Progenitor cell of endocrine pancreas (in vitro differentiated cells): ENCODE measurements around the gene FBXW2. TPM values are rescaled to one million over a fixed set of nuclear protein-coding genes. Genes with fewer than 3 reads are reported as not detected.
A peak's percentile ranks its signal among the peaks of the same experiment; 100 is the strongest.

ENCODE experiments used
- DNase-seq: peaks from one replicate; pipeline ENCODE4 v3.0.0; 2021; ENCODE audit warnings: low spot score; ENCODE audit not compliant: unreplicated experiment
- H3K27ac Mint-ChIP-seq: 2 replicates; pipeline ENCODE4 v1.8.0; 2021; ENCODE audit warnings: mild to moderate bottlenecking, moderate library complexity, mixed read lengths
- H3K27me3 Mint-ChIP-seq: 2 replicates; pipeline ENCODE4 v1.8.0; 2021; ENCODE audit warnings: mixed read lengths
- H3K36me3 Mint-ChIP-seq: 2 replicates; pipeline ENCODE4 v1.8.0; 2022; ENCODE audit warnings: mixed read lengths; ENCODE audit not compliant: insufficient read depth
- H3K4me1 Mint-ChIP-seq: 2 replicates; pipeline ENCODE4 v1.8.0; 2021; ENCODE audit warnings: low read depth, mixed read lengths
- H3K4me3 Mint-ChIP-seq: 2 replicates; pipeline ENCODE4 v1.8.0; 2021; ENCODE audit warnings: low read depth, mild to moderate bottlenecking, moderate library complexity, mixed read lengths
- H3K9me3 Mint-ChIP-seq: 2 replicates; pipeline ENCODE4 v1.8.0; 2021; ENCODE audit warnings: low read depth, mixed read lengths
- CTCF ChIP-seq: fragments of 200-600 bp; sonication (generic); IDR thresholded peaks from one replicate; pipeline ENCODE4 v1.5.0; 2021; ENCODE audit warnings: antibody characterized with exemption, mild to moderate bottlenecking; ENCODE audit not compliant: unreplicated experiment
- total RNA-seq: library from RNA; stranded (reverse); gene quantifications from 2 replicates; pipeline ENCODE4 v1.2.1, GENCODE V29; 2021

Gene FBXW2
- total RNA-seq, 1 donor from 2014 or later: 66.0 TPM

- H3K27me3 Mint-ChIP-seq: no peaks in the 10 kb centered on the region
- H3K27ac Mint-ChIP-seq: no peak overlapping the region
- H3K36me3 Mint-ChIP-seq: no peaks in the 10 kb centered on the region
- H3K4me1 Mint-ChIP-seq: peaks cover 25% of the 10 kb centered on the region
- DNase-seq: no peak
- TF ChIP-seq CTCF: no peak
- no peaks in the 10 kb centered on the region for H3K9me3 Mint-ChIP-seq
- peak overlapping the region; percentile 84 for H3K4me3 Mint-ChIP-seq
These were observed 76.7 kb downstream of the FBXW2 start for GRCh38 chr9:120716483-120716882.

- H3K4me1 Mint-ChIP-seq: peaks cover 36% of the 10 kb centered on the region
- peak overlapping the region; percentile 91 for H3K27ac Mint-ChIP-seq
- no peak for DNase-seq
- H3K36me3 Mint-ChIP-seq: no peaks in the 10 kb centered on the region
- TF ChIP-seq CTCF: no peak
- H3K27me3 Mint-ChIP-seq: no peaks in the 10 kb centered on the region
- no peaks in the 10 kb centered on the region for H3K9me3 Mint-ChIP-seq
- peak overlapping the region; percentile 84 for H3K4me3 Mint-ChIP-seq
These were observed 77.8 kb downstream of the FBXW2 start for GRCh38 chr9:120715389-120715924.

- TF ChIP-seq CTCF: no peak
- Mint-ChIP-seq H3K36me3 (peaks cover 1% of the 10 kb centered on the region), H3K4me1 (peaks cover 39% of the 10 kb centered on the region), H3K27me3 (no peaks in the 10 kb centered on the region), H3K27ac (peak overlapping the region; percentile 91), H3K4me3 (peak overlapping the region; percentile 84), H3K9me3 (no peaks in the 10 kb centered on the region)
- DNase-seq: peak; percentile 27
These were observed 78.3 kb downstream of the FBXW2 start for GRCh38 chr9:120714846-120715388.

GRCh38 chr9:120714088-120714845, 78.9 kb downstream of the FBXW2 start, which contains the start of gene MEGF9:
Gene MEGF9 (minus strand): TSS chr9:120714470. CDS start chr9:120714358, 112 bp downstream.
- DNase-seq: peak; percentile 95
- Mint-ChIP-seq H3K27me3 (no peaks in the 10 kb centered on the region), H3K36me3 (peaks cover 2% of the 10 kb centered on the region), H3K27ac (peak within 1 kb of the TSS; percentile 93), H3K4me1 (peaks cover 39% of the 10 kb centered on the region), H3K4me3 (peak within 1 kb of the TSS; percentile 89), H3K9me3 (no peaks in the 10 kb centered on the region)
- TF ChIP-seq CTCF: no peak

GRCh38 chr9:120713257-120714087, 79.7 kb downstream of the FBXW2 start:
- peak overlapping the region; percentile 89 for H3K4me3 Mint-ChIP-seq
- peaks cover 40% of the 10 kb centered on the region for H3K4me1 Mint-ChIP-seq
- DNase-seq: peak; percentile 21
- peaks cover 2% of the 10 kb centered on the region for H3K36me3 Mint-ChIP-seq
- H3K27ac Mint-ChIP-seq: peak overlapping the region; percentile 91
- no peaks in the 10 kb centered on the region for H3K9me3 Mint-ChIP-seq
- H3K27me3 Mint-ChIP-seq: no peaks in the 10 kb centered on the region
- peak; percentile 16 for TF ChIP-seq CTCF
